ENCODE measurements around the gene MMD2.
A peak's percentile ranks its signal among the peaks of the same experiment; 100 is the strongest.

Gene MMD2

GRCh38 chr7:4875391-4875790, 83.6 kb downstream of the MMD2 start:
- no peaks in the 10 kb centered on the region for H3K9me3 ChIP-seq (ENCODE audit: control insufficient read depth, insufficient read depth, low read length)
- H3K4me1 ChIP-seq (ENCODE audit: control insufficient read depth, insufficient read depth, low read length) = no peaks in the 10 kb centered on the region
- H3K27me3 ChIP-seq (ENCODE audit: control insufficient read depth, insufficient read depth, low read length) = no peaks in the 10 kb centered on the region
- H3K4me3 ChIP-seq (ENCODE audit: low read depth, low read length) = no peak overlapping the region
- H3K36me3 ChIP-seq (ENCODE audit: control insufficient read depth, insufficient read depth, low read length) = peaks cover 3% of the 10 kb centered on the region
- H3K9ac ChIP-seq (ENCODE audit: low read depth, low read length) = no peak overlapping the region

GRCh38 chr7:4873071-4873944, 85.7 kb downstream of the MMD2 start:
- Histone ChIP-seq H3K9ac (ENCODE audit: low read depth, low read length) (no peak overlapping the region), H3K9me3 (ENCODE audit: control insufficient read depth, insufficient read depth, low read length) (no peaks in the 10 kb centered on the region), H3K4me3 (ENCODE audit: low read depth, low read length) (no peak overlapping the region), H3K27me3 (ENCODE audit: control insufficient read depth, insufficient read depth, low read length) (no peaks in the 10 kb centered on the region), H3K4me1 (ENCODE audit: control insufficient read depth, insufficient read depth, low read length) (no peaks in the 10 kb centered on the region), H3K36me3 (ENCODE audit: control insufficient read depth, insufficient read depth, low read length) (peaks cover 3% of the 10 kb centered on the region)

GRCh38 chr7:4871930-4872675, 86.9 kb downstream of the MMD2 start:
- Histone ChIP-seq H3K4me1 (ENCODE audit: control insufficient read depth, insufficient read depth, low read length) (no peaks in the 10 kb centered on the region), H3K4me3 (ENCODE audit: low read depth, low read length) (no peak overlapping the region), H3K9ac (ENCODE audit: low read depth, low read length) (peak overlapping the region; percentile 47), H3K9me3 (ENCODE audit: control insufficient read depth, insufficient read depth, low read length) (no peaks in the 10 kb centered on the region), H3K36me3 (ENCODE audit: control insufficient read depth, insufficient read depth, low read length) (no peaks in the 10 kb centered on the region), H3K27me3 (ENCODE audit: control insufficient read depth, insufficient read depth, low read length) (no peaks in the 10 kb centered on the region)

- H3K36me3 ChIP-seq (ENCODE audit: control insufficient read depth, insufficient read depth, low read length) = no peaks in the 10 kb centered on the region
- no peaks in the 10 kb centered on the region for H3K9me3 ChIP-seq (ENCODE audit: control insufficient read depth, insufficient read depth, low read length)
- no peak overlapping the region for H3K4me3 ChIP-seq (ENCODE audit: low read depth, low read length)
- no peaks in the 10 kb centered on the region for H3K4me1 ChIP-seq (ENCODE audit: control insufficient read depth, insufficient read depth, low read length)
- H3K9ac ChIP-seq (ENCODE audit: low read depth, low read length) = no peak overlapping the region
- H3K27me3 ChIP-seq (ENCODE audit: control insufficient read depth, insufficient read depth, low read length) = no peaks in the 10 kb centered on the region
These were observed 87.8 kb downstream of the MMD2 start for GRCh38 chr7:4871056-4871680.

GRCh38 chr7:4868493-4868892, 90.5 kb downstream of the MMD2 start:
- Histone ChIP-seq H3K4me1 (ENCODE audit: control insufficient read depth, insufficient read depth, low read length) (no peaks in the 10 kb centered on the region), H3K9me3 (ENCODE audit: control insufficient read depth, insufficient read depth, low read length) (no peaks in the 10 kb centered on the region), H3K4me3 (ENCODE audit: low read depth, low read length) (no peak overlapping the region), H3K36me3 (ENCODE audit: control insufficient read depth, insufficient read depth, low read length) (no peaks in the 10 kb centered on the region), H3K9ac (ENCODE audit: low read depth, low read length) (no peak overlapping the region), H3K27me3 (ENCODE audit: control insufficient read depth, insufficient read depth, low read length) (peaks cover 6% of the 10 kb centered on the region)

- Histone ChIP-seq H3K36me3 (ENCODE audit: control insufficient read depth, insufficient read depth, low read length) (no peaks in the 10 kb centered on the region), H3K27me3 (ENCODE audit: control insufficient read depth, insufficient read depth, low read length) (peaks cover 10% of the 10 kb centered on the region), H3K4me3 (ENCODE audit: low read depth, low read length) (no peak overlapping the region), H3K9me3 (ENCODE audit: control insufficient read depth, insufficient read depth, low read length) (no peaks in the 10 kb centered on the region), H3K4me1 (ENCODE audit: control insufficient read depth, insufficient read depth, low read length) (peaks cover 2% of the 10 kb centered on the region), H3K9ac (ENCODE audit: low read depth, low read length) (no peak overlapping the region)
These were observed 92.2 kb downstream of the MMD2 start for GRCh38 chr7:4866528-4867496.

- no peaks in the 10 kb centered on the region for H3K36me3 ChIP-seq (ENCODE audit: control insufficient read depth, insufficient read depth, low read length)
- H3K27me3 ChIP-seq (ENCODE audit: control insufficient read depth, insufficient read depth, low read length) = peaks cover 28% of the 10 kb centered on the region
- peak overlapping the region; percentile 69 for H3K4me3 ChIP-seq (ENCODE audit: low read depth, low read length)
- peaks cover 2% of the 10 kb centered on the region for H3K4me1 ChIP-seq (ENCODE audit: control insufficient read depth, insufficient read depth, low read length)
- H3K9me3 ChIP-seq (ENCODE audit: control insufficient read depth, insufficient read depth, low read length) = no peaks in the 10 kb centered on the region
- peak overlapping the region; percentile 29 for H3K9ac ChIP-seq (ENCODE audit: low read depth, low read length)
These were observed 96.8 kb downstream of the MMD2 start for GRCh38 chr7:4862156-4862555.

GRCh38 chr7:4861673-4862072, 97.3 kb downstream of the MMD2 start, which contains the start of gene PAPOLB:
PAPOLB (minus strand) TSS chr7:4862030; CDS start chr7:4861810, 220 bp downstream.
- Histone ChIP-seq H3K27me3 (ENCODE audit: control insufficient read depth, insufficient read depth, low read length) (peaks cover 28% of the 10 kb centered on the region), H3K9me3 (ENCODE audit: control insufficient read depth, insufficient read depth, low read length) (no peaks in the 10 kb centered on the region), H3K9ac (ENCODE audit: low read depth, low read length) (peak within 1 kb of the TSS; percentile 29), H3K4me3 (ENCODE audit: low read depth, low read length) (peak within 1 kb of the TSS; percentile 69), H3K4me1 (ENCODE audit: control insufficient read depth, insufficient read depth, low read length) (peaks cover 2% of the 10 kb centered on the region), H3K36me3 (ENCODE audit: control insufficient read depth, insufficient read depth, low read length) (no peaks in the 10 kb centered on the region)

GRCh38 chr7:4861227-4861626, 97.8 kb downstream of the MMD2 start:
- Histone ChIP-seq H3K4me1 (ENCODE audit: control insufficient read depth, insufficient read depth, low read length) (peaks cover 2% of the 10 kb centered on the region), H3K9me3 (ENCODE audit: control insufficient read depth, insufficient read depth, low read length) (no peaks in the 10 kb centered on the region), H3K4me3 (ENCODE audit: low read depth, low read length) (peak overlapping the region; percentile 69)

GRCh38 chr7:4857189-4857588, 101.8 kb downstream of the MMD2 start:
- Histone ChIP-seq H3K9ac (ENCODE audit: low read depth, low read length) (no peak overlapping the region), H3K4me1 (ENCODE audit: control insufficient read depth, insufficient read depth, low read length) (peaks cover 2% of the 10 kb centered on the region), H3K36me3 (ENCODE audit: control insufficient read depth, insufficient read depth, low read length) (no peaks in the 10 kb centered on the region), H3K27me3 (ENCODE audit: control insufficient read depth, insufficient read depth, low read length) (peaks cover 20% of the 10 kb centered on the region), H3K4me3 (ENCODE audit: low read depth, low read length) (no peak overlapping the region), H3K9me3 (ENCODE audit: control insufficient read depth, insufficient read depth, low read length) (no peaks in the 10 kb centered on the region)

More at GRCh38 chr7:4861227-4861626, 97.8 kb downstream of the MMD2 start:
- no peak overlapping the region for H3K9ac ChIP-seq (ENCODE audit: low read depth, low read length)
- H3K36me3 ChIP-seq (ENCODE audit: control insufficient read depth, insufficient read depth, low read length) = no peaks in the 10 kb centered on the region
- H3K27me3 ChIP-seq (ENCODE audit: control insufficient read depth, insufficient read depth, low read length) = peaks cover 28% of the 10 kb centered on the region
